SK-N-SH treated with all-trans-retinoic acid at 6 μM for 48 hours (cell line): ENCODE data around the gene PIM2.

Source experiments
- ATAC-seq: fragments of 200-7000 bp; cut with Tn5 transposase; 3 replicates; pipeline ENCODE4 v1.9.1; 2020; ENCODE audit warnings: mild to moderate bottlenecking, moderate library complexity
- ARNTL ChIP-seq: fragments of 450-650 bp; formaldehyde crosslinking; IDR thresholded peaks from 2 replicates; pipeline ENCODE4 v1.5.0; 2020; ENCODE audit warnings: low read depth, mild to moderate bottlenecking, moderate library complexity, borderline replicate concordance
- BACH2 ChIP-seq: fragments of 250-450 bp; sonication (Bioruptor Pico); IDR thresholded peaks from 2 replicates; pipeline ENCODE4 v1.9.0; 2021; ENCODE audit warnings: mild to moderate bottlenecking, borderline replicate concordance
- CREB5 ChIP-seq: fragments of 250-450 bp; sonication (Bioruptor Pico); IDR thresholded peaks from 2 replicates; pipeline ENCODE4 v1.5.1; 2020; ENCODE audit warnings: low read depth, mild to moderate bottlenecking, moderate library complexity
- CSDC2 ChIP-seq: fragments of 250-450 bp; sonication (Bioruptor Pico); IDR thresholded peaks from 2 replicates; pipeline ENCODE4 v1.5.0; 2020; ENCODE audit warnings: mild to moderate bottlenecking, moderate library complexity
- CSRNP3 ChIP-seq: fragments of 250-450 bp; sonication (Bioruptor Pico); IDR thresholded peaks from 2 replicates; pipeline ENCODE4 v1.5.1; 2021; ENCODE audit warnings: mild to moderate bottlenecking, moderate library complexity
- GLIS3 ChIP-seq: fragments of 250-450 bp; sonication (Bioruptor Pico); IDR thresholded peaks from 2 replicates; pipeline ENCODE4 v1.5.0; 2020; ENCODE audit warnings: mild to moderate bottlenecking, moderate library complexity
- ISL1 ChIP-seq: fragments of 250-450 bp; sonication (Bioruptor Pico); IDR thresholded peaks from 2 replicates; pipeline ENCODE4 v2.1.2; 2022; ENCODE audit warnings: mild to moderate bottlenecking, moderate library complexity
- OSR1 ChIP-seq: fragments of 250-450 bp; sonication (Bioruptor Pico); IDR thresholded peaks from 2 replicates; pipeline ENCODE4 v1.8.0; 2022; ENCODE audit warnings: moderate library complexity, mild to moderate bottlenecking, inconsistent platforms
- POU6F1 ChIP-seq: fragments of 250-450 bp; sonication (Bioruptor Pico); IDR thresholded peaks from 2 replicates; pipeline ENCODE4 v1.8.0; 2021; ENCODE audit warnings: low read depth, mild to moderate bottlenecking, moderate library complexity, borderline replicate concordance
- PPARA ChIP-seq: fragments of 250-450 bp; sonication (Bioruptor Pico); IDR thresholded peaks from 2 replicates; pipeline ENCODE4 v1.5.0; 2020; ENCODE audit warnings: mild to moderate bottlenecking, borderline replicate concordance
- RARB ChIP-seq: fragments of 250-450 bp; sonication (Bioruptor Pico); IDR thresholded peaks from 2 replicates; pipeline ENCODE4 v1.8.0; 2021; ENCODE audit warnings: mild to moderate bottlenecking, moderate library complexity
- SNAI2 ChIP-seq: fragments of 250-450 bp; sonication (Bioruptor Pico); IDR thresholded peaks from 2 replicates; pipeline ENCODE4 v1.5.0; 2020; ENCODE audit warnings: mild to moderate bottlenecking, moderate library complexity
- TCF4 ChIP-seq: fragments of 250-450 bp; sonication (Bioruptor Pico); IDR thresholded peaks from 2 replicates; pipeline ENCODE4 v1.8.0; 2021; ENCODE audit warnings: mild to moderate bottlenecking, moderate library complexity, borderline replicate concordance
- TSHZ2 ChIP-seq: fragments of 250-450 bp; sonication (Bioruptor Pico); IDR thresholded peaks from 2 replicates; pipeline ENCODE4 v1.5.0; 2020; ENCODE audit warnings: mild to moderate bottlenecking, moderate library complexity
- ZFP3 ChIP-seq: fragments of 250-450 bp; sonication (Bioruptor Pico); IDR thresholded peaks from 2 replicates; pipeline ENCODE4 v1.5.0; 2020; ENCODE audit warnings: mild to moderate bottlenecking, moderate library complexity
- ZFP30 ChIP-seq: fragments of 450-650 bp; formaldehyde crosslinking; IDR thresholded peaks from 2 replicates; pipeline ENCODE4 v1.5.0; 2022; ENCODE audit warnings: mild to moderate bottlenecking, moderate library complexity
- ZNF565 ChIP-seq: fragments of 450-650 bp; formaldehyde crosslinking; conservative IDR thresholded peaks from 2 replicates; pipeline ENCODE4 v1.5.0; 2020; ENCODE audit warnings: low read depth, mild to moderate bottlenecking, moderate library complexity
- ZNF70 ChIP-seq: fragments of 450-650 bp; formaldehyde crosslinking; IDR thresholded peaks from 2 replicates; pipeline ENCODE4 v1.5.0; 2020; ENCODE audit warnings: mild to moderate bottlenecking, moderate library complexity
- ZNF8 ChIP-seq: fragments of 450-650 bp; formaldehyde crosslinking; IDR thresholded peaks from 2 replicates; pipeline ENCODE4 v1.5.0; 2020; ENCODE audit warnings: mild to moderate bottlenecking, moderate library complexity

Gene PIM2

GRCh38 chrX:48903290-48903689, 15.5 kb downstream of the PIM2 start:
- ATAC-seq: no peak
- TF ChIP-seq CSRNP3 (no peak), CREB5 (no peak), ZNF8 (CRISPR knock-in tag) (no peak), RARB (no peak), ARNTL (CRISPR knock-in tag) (no peak), ZNF70 (CRISPR knock-in tag) (no peak), GLIS3 (CRISPR knock-in tag) (no peak), BACH2 (no peak), TSHZ2 (CRISPR knock-in tag) (no peak), ISL1 (CRISPR knock-in tag) (no peak), CSDC2 (CRISPR knock-in tag) (no peak), ZFP30 (no peak), OSR1 (CRISPR knock-in tag) (no peak)

- no peak for TF ChIP-seq TCF4 (CRISPR knock-in tag)
- no peak for TF ChIP-seq ZNF70 (CRISPR knock-in tag)
- no peak for TF ChIP-seq ZNF8 (CRISPR knock-in tag)
- TF ChIP-seq POU6F1 (CRISPR knock-in tag): no peak
- TF ChIP-seq TSHZ2 (CRISPR knock-in tag): no peak
- no peak for TF ChIP-seq PPARA (CRISPR knock-in tag)
- TF ChIP-seq SNAI2: no peak
- no peak for TF ChIP-seq ISL1 (CRISPR knock-in tag)
- no peak for TF ChIP-seq CREB5
- no peak for TF ChIP-seq ZNF565 (CRISPR knock-in tag)
- TF ChIP-seq ZFP3 (CRISPR knock-in tag): no peak
- no peak for TF ChIP-seq GLIS3 (CRISPR knock-in tag)
- TF ChIP-seq RARB: no peak
- TF ChIP-seq OSR1 (CRISPR knock-in tag): no peak
- TF ChIP-seq CSDC2 (CRISPR knock-in tag): no peak
- TF ChIP-seq ZFP30: no peak
- no peak for TF ChIP-seq ARNTL (CRISPR knock-in tag)
- TF ChIP-seq, all 23 proteins: peak for 0
- ATAC-seq: no peak
Observed at GRCh38 chrX:48902776-48903175, 16.0 kb downstream of the PIM2 start.
